IMR-90 (cell line): ENCODE results near the gene IL1F10. TPM values are rescaled to one million over a fixed set of nuclear protein-coding genes. Genes with fewer than 3 reads are reported as not detected.

Source experiments
- ATAC-seq: fragments of 200-7000 bp; cut with Tn5 transposase; 2 replicates; pipeline ENCODE4 v1.9.1; 2020; ENCODE audit warnings: low read depth, mild to moderate bottlenecking, moderate library complexity
- BruUV-seq: library from RNA; stranded (reverse); fragments of 400-500 nt; replicated peaks from 2 replicates; lab custom pipeline; 2021; lab: Mats Ljungman, UMichigan
- CTCF ChIA-PET: fragments of 300-600 bp; formaldehyde crosslinking; extraction: SDS; loops from one replicate; lab custom pipeline; 2021; ENCODE audit warnings: antibody characterized with exemption; lab: Yijun Ruan, JAX
- POLR2A ChIA-PET: fragments of 300-600 bp; sonication (Branson Sonifier 250); formaldehyde crosslinking; loops from one replicate; lab custom pipeline; 2022; ENCODE audit warnings: antibody characterized with exemption; ENCODE audit not compliant: unreplicated experiment; lab: Charles Lee
- DNase-seq: peaks from one replicate; pipeline ENCODE4 v3.0.0; 2013
- H2AFZ ChIP-seq: replicated peaks from 2 replicates; pipeline ENCODE3; 2013; ENCODE audit warnings: low read length, mild to moderate bottlenecking; ENCODE audit not compliant: poor library complexity
- H2AK5ac ChIP-seq: 2 replicates; pipeline ENCODE4 v1.6.1; 2013; ENCODE audit warnings: low read depth, low read length, inconsistent platforms
- H2AK9ac ChIP-seq: replicated peaks from 2 replicates; pipeline ENCODE3; 2013; ENCODE audit warnings: mild to moderate bottlenecking, low read depth, low read length, moderate library complexity; ENCODE audit not compliant: poor library complexity
- H2BK120ac ChIP-seq: 2 replicates; pipeline ENCODE4 v1.6.1; 2013; ENCODE audit warnings: low read depth, low read length, inconsistent platforms
- H2BK15ac ChIP-seq: 3 replicates; pipeline ENCODE4 v1.6.1; 2013; ENCODE audit warnings: low read depth, low read length, inconsistent platforms
- H2BK20ac ChIP-seq: 2 replicates; pipeline ENCODE4 v1.6.1; 2013; ENCODE audit warnings: low read depth, mild to moderate bottlenecking, inconsistent platforms, low read length, moderate library complexity
- H2BK5ac ChIP-seq: 2 replicates; pipeline ENCODE4 v1.6.1; 2013; ENCODE audit warnings: mild to moderate bottlenecking, low read depth, low read length, inconsistent platforms; ENCODE audit not compliant: poor library complexity, severe bottlenecking
- H3K14ac ChIP-seq: replicated peaks from 2 replicates; pipeline ENCODE4 v1.6.1; 2013; ENCODE audit warnings: low read depth, low read length, inconsistent platforms
- H3K18ac ChIP-seq: 2 replicates; pipeline ENCODE4 v1.6.1; 2013; ENCODE audit warnings: low read depth, low read length, control low read depth
- H3K23ac ChIP-seq: 2 replicates; pipeline ENCODE4 v1.6.1; 2013; ENCODE audit warnings: low read depth, low read length, inconsistent platforms
- H3K27ac ChIP-seq: 2 replicates; pipeline ENCODE4 v1.5.1; 2013; ENCODE audit warnings: mild to moderate bottlenecking, control low read depth, low read length; ENCODE audit not compliant: insufficient read depth
- H3K27me3 ChIP-seq: 2 replicates; pipeline ENCODE4 v1.6.1; 2013; ENCODE audit warnings: low read length; ENCODE audit not compliant: control insufficient read depth, insufficient read depth
- H3K36me3 ChIP-seq: 2 replicates; pipeline ENCODE4 v1.6.1; 2013; ENCODE audit warnings: low read length, mixed read lengths; ENCODE audit not compliant: control insufficient read depth, insufficient read depth
- H3K4ac ChIP-seq: 2 replicates; pipeline ENCODE4 v1.6.1; 2013; ENCODE audit warnings: low read depth, low read length, inconsistent platforms
- H3K4me1 ChIP-seq: 2 replicates; pipeline ENCODE4 v1.6.1; 2013; ENCODE audit warnings: low read length, mixed read lengths; ENCODE audit not compliant: control insufficient read depth, insufficient read depth
- H3K4me2 ChIP-seq: 2 replicates; pipeline ENCODE4 v1.6.1; 2013; ENCODE audit warnings: low read depth, mild to moderate bottlenecking, control low read depth, low read length, moderate library complexity
- H3K4me3 ChIP-seq: 2 replicates; pipeline ENCODE4 v1.5.1; 2013; ENCODE audit warnings: low read depth, mild to moderate bottlenecking, control low read depth, low read length, moderate library complexity; ENCODE audit not compliant: insufficient read depth
- H3K56ac ChIP-seq: 2 replicates; pipeline ENCODE4 v1.6.1; 2013; ENCODE audit warnings: low read length, inconsistent platforms; ENCODE audit not compliant: insufficient read depth; ENCODE audit errors: extremely low read depth
- H3K79me1 ChIP-seq, 2 experiments: 2 replicates each; pipeline ENCODE4 v1.6.1; 2013; ENCODE audit warnings: low read length in 2 of 2, inconsistent platforms in 1 of 2, low read depth in 1 of 2
- H3K9ac ChIP-seq: 2 replicates; pipeline ENCODE4 v1.6.1; 2013; ENCODE audit warnings: low read depth, low read length, control low read depth
- H3K9me1 ChIP-seq: 2 replicates; pipeline ENCODE4 v1.6.1; 2013; ENCODE audit warnings: low read length, inconsistent platforms; ENCODE audit not compliant: insufficient read depth
- H3K9me3 ChIP-seq: 2 replicates; pipeline ENCODE4 v1.6.1; 2013; ENCODE audit warnings: low read length; ENCODE audit not compliant: control insufficient read depth, insufficient read depth
- H4K20me1 ChIP-seq: 2 replicates; pipeline ENCODE4 v1.6.1; 2013; ENCODE audit warnings: low read length, inconsistent platforms; ENCODE audit not compliant: insufficient read depth
- H4K5ac ChIP-seq: 2 replicates; pipeline ENCODE4 v1.6.1; 2013; ENCODE audit warnings: mild to moderate bottlenecking, low read depth, low read length, control low read depth
- H4K8ac ChIP-seq, 2 experiments: 2 replicates each; pipeline ENCODE4 v1.6.1; 2013; ENCODE audit warnings: low read depth in 2 of 2, low read length in 2 of 2, control low read depth in 1 of 2, inconsistent platforms in 1 of 2
- H4K91ac ChIP-seq: 2 replicates; pipeline ENCODE4 v1.6.1; 2013; ENCODE audit warnings: low read depth, low read length, inconsistent platforms; ENCODE audit not compliant: insufficient read depth
- BHLHE40 ChIP-seq: fragments of 150-350 bp; IDR thresholded peaks from 2 replicates; pipeline ENCODE4 v1.6.1; 2016; ENCODE audit warnings: mild to moderate bottlenecking, low read depth, low read length
- CEBPB ChIP-seq: IDR thresholded peaks from 2 replicates; pipeline ENCODE4 v1.6.1; 2012; ENCODE audit warnings: low read depth, low read length, improper control_type of control experiment
- CHD1 ChIP-seq: IDR thresholded peaks from 2 replicates; pipeline ENCODE4 v1.6.1; 2012; ENCODE audit warnings: low read depth, low read length, improper control_type of control experiment
- FOS ChIP-seq: fragments of 150-350 bp; IDR thresholded peaks from 2 replicates; pipeline ENCODE4 v1.6.1; 2016; ENCODE audit warnings: low read depth, low read length
- MAFK ChIP-seq: IDR thresholded peaks from 2 replicates; pipeline ENCODE4 v1.6.1; 2012; ENCODE audit warnings: low read depth, low read length, improper control_type of control experiment
- RAD21 ChIP-seq: IDR thresholded peaks from 2 replicates; pipeline ENCODE4 v1.6.1; 2012; ENCODE audit warnings: low read length, improper control_type of control experiment
- SMC3 ChIP-seq: fragments of 150-350 bp; IDR thresholded peaks from 2 replicates; pipeline ENCODE4 v1.6.1; 2016; ENCODE audit warnings: low read depth, mild to moderate bottlenecking, antibody characterized with exemption, low read length, moderate library complexity
- WGBS, 2 experiments: methylation state at CpG; one replicate each; pipeline versions ENCODE4 v1.1.5 to v1.1.7; 2013; ENCODE audit warnings: missing lambda C conversion rate in 2 of 2; ENCODE audit not compliant: insufficient read length in 1 of 2; ENCODE audit errors: extremely low coverage in 2 of 2; 5-methylcytosine and 5-hydroxymethylcytosine counted together
- dilution Hi-C: fragments of 300-500 bp; cut with HindIII; formaldehyde crosslinking; loops from one replicate; pipeline ENCODE4 v1.14.3; 2018; ENCODE audit warnings: low sequenced_read_pairs; ENCODE audit not compliant: unreplicated experiment
- in situ Hi-C: fragments of 300-500 bp; cut with MboI; formaldehyde crosslinking; loops from 3 replicates; pipeline ENCODE4 v1.14.3; 2019; ENCODE audit warnings: low sequenced_read_pairs, inconsistent platforms, mixed read lengths
- intact Hi-C: fragments of 100-400 bp; cut with micrococcal nuclease; formaldehyde crosslinking; loops from 2 replicates; pipeline ENCODE4 v1.10.0; 2022
- polyA plus RNA-seq, 3 experiments: library from polyadenylated mRNA; depleted of rRNA; stranded (reverse); fragments of >200 nt; gene quantifications; 2 replicates each; pipeline ENCODE4 v1.2.3, GENCODE V29; 2012; ENCODE audit warnings: low replicate concordance in 1 of 3
- total RNA-seq: library from RNA; depleted of rRNA; stranded (reverse); fragments of >200 nt; gene quantifications from 2 replicates; pipeline ENCODE4 v1.2.3, GENCODE V29; 2012

Gene IL1F10
- total and polyA plus RNA-seq, 2 of the 4 experiments (the other 2 are of a cell fraction): not detected

- no peak overlapping the region for H4K91ac ChIP-seq
- no peak overlapping the region for H3K4me3 ChIP-seq
- in situ Hi-C loops (no loop called here), dilution Hi-C loops (no loop called here), intact Hi-C loops (no loop called here)
- no peak overlapping the region for H4K8ac ChIP-seq
- no peak overlapping the region for H3K14ac ChIP-seq
- no peaks in the 10 kb centered on the region for H4K20me1 ChIP-seq
- H2AK5ac ChIP-seq: no peak overlapping the region
- H4K5ac ChIP-seq: no peak overlapping the region
- H3K4ac ChIP-seq: no peak overlapping the region
- no peak overlapping the region for H3K56ac ChIP-seq
- ATAC-seq (no peak), DNase-seq (no peak)
- H3K79me1 ChIP-seq: no peaks in the 10 kb centered on the region
- no peak overlapping the region for H3K4me2 ChIP-seq
- no peak overlapping the region for H2BK120ac ChIP-seq
- H3K27me3 ChIP-seq: no peaks in the 10 kb centered on the region
- POLR2A ChIA-PET: no interaction called here
- no peak overlapping the region for H2AK9ac ChIP-seq
- H3K9ac ChIP-seq: no peak overlapping the region
- H3K9me3 ChIP-seq: no peaks in the 10 kb centered on the region
- no peaks in the 10 kb centered on the region for H3K9me1 ChIP-seq
- H2BK5ac ChIP-seq: no peak overlapping the region
- H2AFZ ChIP-seq: no peak overlapping the region
- no peaks in the 10 kb centered on the region for H3K36me3 ChIP-seq
- H3K18ac ChIP-seq: no peak overlapping the region
- no peak for TF ChIP-seq RAD21
- TF ChIP-seq BHLHE40: no peak
- TF ChIP-seq FOS: no peak
- no peak for TF ChIP-seq CEBPB
- TF ChIP-seq CHD1: no peak
- no peak for TF ChIP-seq MAFK
- no peak for TF ChIP-seq SMC3
- CTCF ChIA-PET: no interaction called here
- no peak overlapping the region for H3K23ac ChIP-seq
- no TSS peak for BruUV-seq
- no peak overlapping the region for H2BK20ac ChIP-seq
- no peak overlapping the region for H2BK15ac ChIP-seq
- H3K4me1 ChIP-seq: no peaks in the 10 kb centered on the region
- WGBS, 2 experiments: 80% methylated on average over 1 of the region's 2 CpGs; no CpG with 5 or more reads in 1 of the 2 experiments
- no peak overlapping the region for H3K27ac ChIP-seq
These were observed 34.4 kb downstream of the IL1F10 start for GRCh38 chr2:113102133-113102532.
